PC-3 (cell line): Measurements from ENCODE around the gene PHF12. TPM values are rescaled to one million over a fixed set of nuclear protein-coding genes. Genes with fewer than 3 reads are reported as not detected.

ENCODE experiments used
- ATAC-seq: fragments of 200-7000 bp; cut with Tn5 transposase; 2 replicates; pipeline ENCODE4 v1.9.1; 2020; ENCODE audit warnings: mild to moderate bottlenecking, moderate library complexity
- BruUV-seq: library from RNA; stranded (reverse); fragments of 400-500 nt; replicated peaks from 2 replicates; lab custom pipeline; 2021; lab: Mats Ljungman, UMichigan
- CTCF ChIA-PET: fragments of 300-600 bp; sonication (Branson Sonifier 250); formaldehyde crosslinking; loops from one replicate; lab custom pipeline; 2022; ENCODE audit warnings: antibody characterized with exemption; lab: Charles Lee
- POLR2A ChIA-PET: fragments of 300-600 bp; sonication (Branson Sonifier 250); formaldehyde crosslinking; loops from one replicate; lab custom pipeline; 2022; ENCODE audit warnings: antibody characterized with exemption; ENCODE audit not compliant: unreplicated experiment; lab: Charles Lee
- DNase-seq: peaks from one replicate; pipeline ENCODE4 v3.0.0-alpha.2; 2015
- H2AFZ ChIP-seq: fragments of 300-600 bp; sonication (generic); 2 replicates; pipeline ENCODE4 v1.6.0; 2016; ENCODE audit warnings: antibody characterized with exemption, low read length
- H3F3A ChIP-seq: fragments of 300-600 bp; sonication (generic); one replicate; pipeline ENCODE4 v1.6.0; 2017; ENCODE audit warnings: antibody characterized with exemption, low read length, control low read depth, mild to moderate bottlenecking; ENCODE audit not compliant: unreplicated experiment
- H3K27ac ChIP-seq: fragments of 300-600 bp; sonication (generic); 2 replicates; pipeline ENCODE4 v1.5.1; 2016; ENCODE audit warnings: mild to moderate bottlenecking, low read length
- H3K27me3 ChIP-seq: fragments of 300-600 bp; sonication (generic); 2 replicates; pipeline ENCODE4 v1.6.1; 2016; ENCODE audit warnings: low read length, mixed read lengths
- H3K36me3 ChIP-seq: fragments of 300-600 bp; sonication (generic); 2 replicates; pipeline ENCODE4 v1.6.1; 2016; ENCODE audit warnings: low read depth, mixed run types, low read length, mixed read lengths
- H3K4me1 ChIP-seq: fragments of 300-600 bp; sonication (generic); 2 replicates; pipeline ENCODE4 v1.5.1; 2016; ENCODE audit warnings: low read length; ENCODE audit not compliant: insufficient read depth
- H3K4me2 ChIP-seq: fragments of 300-600 bp; sonication (generic); 2 replicates; pipeline ENCODE4 v1.6.0; 2016; ENCODE audit warnings: low read length
- H3K4me3 ChIP-seq: fragments of 300-600 bp; sonication (generic); 2 replicates; pipeline ENCODE4 v1.5.1; 2016; ENCODE audit warnings: mild to moderate bottlenecking, low read length, mixed read lengths
- H3K79me2 ChIP-seq: fragments of 300-600 bp; sonication (generic); 2 replicates; pipeline ENCODE4 v1.6.1; 2017; ENCODE audit warnings: low read length, mixed read lengths
- H3K9ac ChIP-seq: fragments of 300-600 bp; sonication (generic); 2 replicates; pipeline ENCODE4 v1.6.0; 2016; ENCODE audit warnings: mild to moderate bottlenecking, low read length
- H3K9me2 ChIP-seq: fragments of 300-600 bp; sonication (generic); replicated peaks from 2 replicates; pipeline ENCODE4 v1.6.1; 2016; ENCODE audit warnings: mixed run types, low read length, mixed read lengths
- H3K9me3 ChIP-seq: fragments of 300-600 bp; sonication (generic); 2 replicates; pipeline ENCODE4 v1.6.1; 2016; ENCODE audit warnings: low read length, mixed read lengths
- H4K20me1 ChIP-seq: fragments of 300-600 bp; sonication (generic); 2 replicates; pipeline ENCODE4 v1.6.1; 2016; ENCODE audit warnings: low read length, mixed read lengths
- CTCF ChIP-seq: fragments of 300-600 bp; sonication (generic); conservative IDR thresholded peaks from 2 replicates; pipeline ENCODE4 v1.5.1; 2017; ENCODE audit warnings: antibody characterized with exemption, low read depth, mild to moderate bottlenecking, low read length
- EZH2 ChIP-seq: fragments of 300-600 bp; sonication (generic); IDR thresholded peaks from one replicate; pipeline ENCODE4 v1.6.1; 2017; ENCODE audit warnings: antibody characterized with exemption, mild to moderate bottlenecking, low read length; ENCODE audit not compliant: unreplicated experiment
- EZH2phosphoT487 ChIP-seq: fragments of 300-600 bp; sonication (generic); IDR thresholded peaks from 2 replicates; pipeline ENCODE4 v1.6.1; 2018; ENCODE audit warnings: mild to moderate bottlenecking, antibody characterized with exemption, low read length, borderline replicate concordance
- intact Hi-C: fragments of 100-400 bp; cut with micrococcal nuclease; formaldehyde crosslinking; loops from 2 replicates; pipeline ENCODE4 v1.9.0; 2023
- total RNA-seq: library from RNA; depleted of rRNA; stranded (reverse); fragments of >200 nt; gene quantifications from 2 replicates; pipeline ENCODE4 v1.2.3, GENCODE V29; 2014

Gene PHF12
- total RNA-seq, 1 experiment from 2014 or later, result 25.0 TPM

DNA sequence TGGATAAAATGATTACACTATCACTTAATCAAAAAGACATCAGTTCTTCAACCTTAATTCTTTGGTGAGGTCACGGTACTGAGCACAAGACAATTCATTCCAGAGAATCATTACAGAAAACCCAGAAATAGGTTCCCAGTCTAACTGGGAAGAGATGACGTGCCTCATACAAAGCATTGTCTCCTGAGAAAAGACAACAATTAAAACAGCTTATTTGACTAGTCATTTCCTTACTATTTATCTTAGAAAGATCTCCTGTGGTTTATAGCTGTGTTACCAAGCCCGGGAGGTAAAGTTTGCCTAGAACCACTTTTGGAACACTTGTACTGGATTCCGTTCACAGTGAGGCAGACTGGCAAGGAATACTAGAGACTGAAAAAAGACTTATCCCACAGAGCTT, 5.1 kb downstream of the PHF12 start:
- Histone ChIP-seq H3K4me2 (peak overlapping the region; percentile 93), H3K9me3 (no peaks in the 10 kb centered on the region), H3K9ac (peak overlapping the region; percentile 85), H3K27me3 (no peaks in the 10 kb centered on the region), H3K4me1 (peaks cover 32% of the 10 kb centered on the region), H3K4me3 (peak overlapping the region; percentile 35; the same call in 1 of the 2 replicates), H3K79me2 (peaks cover 90% of the 10 kb centered on the region), H3F3A (no peaks in the 10 kb centered on the region), H3K27ac (peak overlapping the region; percentile 99), H2AFZ (no peak overlapping the region), H3K36me3 (peaks cover 15% of the 10 kb centered on the region; the same call in 1 of the 2 replicates), H4K20me1 (no peaks in the 10 kb centered on the region), H3K9me2 (no peaks in the 10 kb centered on the region)
- ChIA-PET CTCF (interaction anchor here (0.9 kb wide), 1 partner anchor 44 kb away, joined by 3 read pairs; no protein-coding TSS in a partner anchor), POLR2A (interaction anchor here (0.7 kb wide), 1 partner anchor 182 kb away, joined by 3 read pairs; no protein-coding TSS in a partner anchor)
- ATAC-seq (peak; percentile 62), DNase-seq (peak; percentile 83)
- intact Hi-C loops, result loop anchor here (1.0 to 5.0 kb wide), 2 partner anchors 20 to 44 kb away; partner anchors contain the start of gene DHRS13
- BruUV-seq, result no TSS peak
- TF ChIP-seq CTCF (no peak), EZH2phosphoT487 (no peak)

DNA sequence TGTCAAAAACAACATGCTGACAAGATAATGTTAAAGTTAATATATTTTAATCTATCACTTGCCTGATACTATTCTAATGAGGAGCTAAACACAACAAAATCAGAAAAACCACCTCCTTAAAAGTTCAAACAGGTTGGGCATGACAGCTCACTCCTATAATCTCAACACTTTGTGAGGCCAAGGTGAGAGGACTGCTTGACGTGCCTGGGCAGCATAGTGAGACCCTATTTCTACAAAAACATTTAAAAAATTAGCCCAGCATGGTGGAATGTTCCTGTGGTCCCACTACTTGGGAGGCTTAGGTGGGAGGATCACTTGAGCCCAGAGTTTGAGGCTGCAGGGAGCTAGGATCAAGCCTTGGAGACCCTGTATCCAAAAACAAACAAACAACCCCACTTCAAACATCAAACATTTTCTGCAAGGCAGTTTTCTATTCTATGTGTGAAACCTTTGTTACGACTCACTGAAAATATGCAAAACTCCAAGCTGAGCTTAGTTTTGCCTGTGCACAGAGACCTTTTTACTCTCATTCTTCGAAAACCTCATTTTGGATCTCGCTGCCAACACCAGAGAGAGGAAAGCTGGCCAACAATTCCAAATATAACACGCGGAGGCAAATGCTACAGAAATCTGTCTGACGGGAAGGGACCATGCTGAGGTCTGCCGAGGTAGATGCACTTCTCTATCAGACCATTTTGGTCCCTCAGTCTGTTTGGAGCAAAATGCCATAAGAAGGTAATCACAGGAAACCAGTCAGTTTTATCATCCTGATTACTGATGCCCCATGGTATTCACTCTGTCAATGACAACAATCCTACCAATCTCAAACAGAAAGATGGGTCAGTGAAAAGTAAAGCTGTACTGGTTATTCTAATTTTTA, 6.2 kb downstream of the PHF12 start:
- CTCF ChIA-PET, result no interaction called here
- H3K9ac ChIP-seq, result peak overlapping the region; percentile 80

More for the DNA sequence above, 6.2 kb downstream of the PHF12 start:
- H3K9me2 ChIP-seq, result no peaks in the 10 kb centered on the region
- intact Hi-C loops, result loop anchor here (5.0 kb wide), 1 partner anchor 43 kb away; the partner anchor contains the start of gene DHRS13
- no peaks in the 10 kb centered on the region for H3K27me3 ChIP-seq
- H3K4me2 ChIP-seq, result peak overlapping the region; percentile 93
- H3K4me3 ChIP-seq, result no peak overlapping the region
- POLR2A ChIA-PET, result no interaction called here
- H4K20me1 ChIP-seq, result no peaks in the 10 kb centered on the region
- H2AFZ ChIP-seq, result no peak overlapping the region
- BruUV-seq, result no TSS peak
- no peaks in the 10 kb centered on the region for H3K9me3 ChIP-seq
- H3K79me2 ChIP-seq, result peaks cover 94% of the 10 kb centered on the region
- H3K4me1 ChIP-seq, result peaks cover 32% of the 10 kb centered on the region
- DNase-seq, result peak; percentile 29
- H3F3A ChIP-seq, result no peaks in the 10 kb centered on the region
- TF ChIP-seq CTCF (no peak), EZH2 (no peak), EZH2phosphoT487 (no peak)
- peak overlapping the region; percentile 99 for H3K27ac ChIP-seq
- H3K36me3 ChIP-seq, result peaks cover 16% of the 10 kb centered on the region; the same call in 1 of the 2 replicates
- no peak for ATAC-seq
